Stimulated activated memory B cell treated with anti-CD40 and anti-IgM and Interleukin-4, amounts not matched to agents 10 μg/mL and 1 μg/mL and 100 μg/mL, for 72 hours (primary cell): Measurements from ENCODE around the gene CCDC3.
"Not testable (repeated sequence)": the region's sequence is repeated elsewhere in the genome, so short reads cannot be mapped to it uniquely, and the experiment has no call there.

ENCODE experiments used
- ATAC-seq: fragments of 150-1000 bp; cut with Tn5 transposase; 2 replicates; pipeline ENCODE4 v1.10.0; 2021
- H3K27ac Mint-ChIP-seq: one replicate; pipeline ENCODE4 v1.8.0; 2022; ENCODE audit warnings: mild to moderate bottlenecking, mixed read lengths
- H3K27me3 Mint-ChIP-seq: one replicate; pipeline ENCODE4 v1.8.0; 2022; ENCODE audit warnings: mixed read lengths
- H3K36me3 Mint-ChIP-seq: one replicate; pipeline ENCODE4 v1.8.0; 2022; ENCODE audit warnings: mixed read lengths
- H3K4me1 Mint-ChIP-seq: one replicate; pipeline ENCODE4 v1.8.0; 2022; ENCODE audit warnings: mixed read lengths
- H3K4me3 Mint-ChIP-seq: one replicate; pipeline ENCODE4 v1.8.0; 2022; ENCODE audit warnings: mild to moderate bottlenecking, moderate library complexity, mixed read lengths
- H3K9me3 Mint-ChIP-seq: one replicate; pipeline ENCODE4 v1.8.0; 2022; ENCODE audit warnings: mixed read lengths

The CCDC3 gene

GRCh38 chr10:13018171-13018570, 16.7 kb upstream of the CCDC3 start:
- Mint-ChIP-seq H3K27me3 (peaks cover 31% of the 10 kb centered on the region), H3K36me3 (no peaks in the 10 kb centered on the region), H3K9me3 (peaks cover 6% of the 10 kb centered on the region), H3K27ac (no peak overlapping the region), H3K4me1 (peaks cover 7% of the 10 kb centered on the region), H3K4me3 (no peak overlapping the region)
- ATAC-seq: no peak

DNA sequence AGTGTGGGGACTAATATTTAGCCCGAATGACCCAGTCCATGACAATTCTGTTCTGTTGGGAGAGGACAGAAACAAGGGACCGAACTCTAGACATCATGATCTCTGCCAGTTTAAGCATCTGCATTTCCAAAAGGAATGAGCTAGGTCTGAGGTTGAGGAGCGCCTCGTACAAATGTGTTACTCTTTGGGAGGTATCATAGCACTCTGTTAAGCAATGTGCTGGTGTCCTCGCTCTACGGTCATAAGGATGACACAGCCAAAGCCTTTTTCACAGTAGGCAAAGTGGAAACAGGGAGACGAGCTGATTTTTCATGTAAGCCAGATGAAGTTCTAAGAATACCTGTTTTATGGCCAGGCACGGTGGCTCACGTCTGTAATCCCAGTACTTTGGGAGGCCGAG, 15.4 kb upstream of the CCDC3 start:
- peaks cover 31% of the 10 kb centered on the region for H3K27me3 Mint-ChIP-seq
- H3K36me3 Mint-ChIP-seq: no peaks in the 10 kb centered on the region
- no peak overlapping the region for H3K4me3 Mint-ChIP-seq
- H3K27ac Mint-ChIP-seq: no peak overlapping the region
- no peak for ATAC-seq
- H3K9me3 Mint-ChIP-seq: peaks cover 3% of the 10 kb centered on the region
- H3K4me1 Mint-ChIP-seq: peaks cover 7% of the 10 kb centered on the region

GRCh38 chr10:13016426-13016825, 14.9 kb upstream of the CCDC3 start:
- no peaks in the 10 kb centered on the region for H3K36me3 Mint-ChIP-seq
- no peak for ATAC-seq
- no peak overlapping the region for H3K4me3 Mint-ChIP-seq
- H3K27ac Mint-ChIP-seq: no peak overlapping the region
- peaks cover 3% of the 10 kb centered on the region for H3K9me3 Mint-ChIP-seq
- H3K4me1 Mint-ChIP-seq: peaks cover 7% of the 10 kb centered on the region
- H3K27me3 Mint-ChIP-seq: peaks cover 31% of the 10 kb centered on the region

DNA sequence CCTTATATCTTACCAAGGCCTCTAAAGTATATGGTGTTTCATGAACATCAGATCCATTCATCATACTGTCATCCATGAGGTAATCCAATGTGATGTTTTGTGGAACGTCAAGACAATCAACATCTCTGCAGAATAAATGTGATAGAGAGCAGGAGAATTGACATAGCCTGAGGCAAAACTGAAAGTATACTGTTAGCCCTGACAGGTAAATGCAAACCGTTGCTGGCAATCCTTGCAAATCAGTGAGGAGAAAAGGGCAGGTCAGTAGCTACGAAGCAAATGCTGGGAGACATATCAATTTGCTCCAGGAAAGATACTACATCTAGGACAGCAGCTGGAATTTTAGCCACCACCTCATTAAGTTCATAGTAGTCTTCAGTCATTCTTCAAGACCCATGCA, 4.5 kb upstream of the CCDC3 start:
- peaks cover 77% of the 10 kb centered on the region for H3K27me3 Mint-ChIP-seq
- no peaks in the 10 kb centered on the region for H3K36me3 Mint-ChIP-seq
- H3K4me3 Mint-ChIP-seq: no peak overlapping the region
- no peak overlapping the region for H3K27ac Mint-ChIP-seq
- peaks cover 7% of the 10 kb centered on the region for H3K4me1 Mint-ChIP-seq
- ATAC-seq: no peak
- H3K9me3 Mint-ChIP-seq: no peaks in the 10 kb centered on the region

DNA sequence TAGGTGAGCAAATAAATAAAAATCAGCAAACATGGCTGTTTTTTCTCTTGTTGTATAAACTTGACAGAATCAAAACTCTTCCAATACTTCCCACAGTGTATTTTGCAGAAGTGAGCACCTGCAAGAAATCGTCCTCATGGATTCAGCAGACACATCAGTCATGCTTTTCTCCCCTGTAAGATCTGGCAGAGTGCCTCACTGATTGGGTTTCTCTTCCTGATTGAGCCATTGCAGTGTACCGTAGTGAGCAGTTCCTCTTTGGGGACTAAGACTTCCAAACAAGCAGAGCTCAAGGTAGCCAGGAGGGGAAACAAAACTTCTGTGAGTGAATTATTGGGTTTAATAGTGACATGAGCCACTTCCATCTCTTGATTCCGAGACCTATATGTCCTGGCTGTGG, 2.2 kb upstream of the CCDC3 start:
- Mint-ChIP-seq H3K27ac (no peak overlapping the region), H3K4me1 (peaks cover 11% of the 10 kb centered on the region), H3K36me3 (no peaks in the 10 kb centered on the region), H3K4me3 (no peak overlapping the region), H3K9me3 (no peaks in the 10 kb centered on the region), H3K27me3 (peaks cover 86% of the 10 kb centered on the region)
- ATAC-seq: no peak

DNA sequence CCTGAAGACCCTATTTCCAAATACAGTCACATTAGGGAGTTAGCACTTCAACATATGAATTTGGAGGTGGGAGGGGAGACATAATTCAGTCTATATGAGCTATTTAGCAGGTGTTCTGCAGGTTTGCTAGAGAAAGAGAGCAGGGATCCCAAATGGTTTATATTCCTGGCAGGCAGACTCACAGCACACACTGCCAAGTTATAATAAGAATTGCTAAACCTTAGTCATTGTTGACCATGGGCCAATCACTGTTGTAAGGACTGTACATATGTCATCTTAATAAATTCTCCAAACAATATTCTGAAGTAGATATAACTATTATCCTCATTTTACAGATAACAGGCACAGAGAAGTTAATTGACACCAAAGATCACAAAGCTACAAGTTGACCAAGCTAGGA, 1.5 kb upstream of the CCDC3 start:
- Mint-ChIP-seq H3K4me3 (no peak overlapping the region), H3K27me3 (peaks cover 87% of the 10 kb centered on the region), H3K9me3 (no peaks in the 10 kb centered on the region), H3K4me1 (peaks cover 11% of the 10 kb centered on the region), H3K27ac (no peak overlapping the region), H3K36me3 (no peaks in the 10 kb centered on the region)
- ATAC-seq: no peak

DNA sequence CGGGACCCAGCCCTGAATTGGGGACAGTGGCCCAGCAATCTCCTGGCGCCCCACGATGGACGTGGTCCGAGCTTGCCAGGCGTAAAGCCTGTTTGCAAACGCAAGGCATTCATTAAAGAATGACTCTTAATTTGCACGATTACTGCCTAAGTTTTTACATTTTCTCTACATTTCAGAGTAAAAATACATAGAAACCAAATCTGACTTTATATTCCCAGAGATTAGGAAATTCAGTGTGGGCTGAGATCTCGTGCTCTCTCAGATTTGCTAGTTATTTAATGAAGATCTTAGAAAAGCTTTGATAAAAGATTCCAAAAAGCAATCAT, 337 bp upstream of the CCDC3 start:
- Mint-ChIP-seq H3K36me3 (no peaks in the 10 kb centered on the region), H3K27me3 (peaks cover 87% of the 10 kb centered on the region), H3K9me3 (no peaks in the 10 kb centered on the region), H3K4me1 (peaks cover 11% of the 10 kb centered on the region), H3K4me3 (no peak overlapping the region), H3K27ac (no peak overlapping the region)
- ATAC-seq: no peak

GRCh38 chr10:13000431-13000830, 1.1 kb downstream of the CCDC3 start:
- Mint-ChIP-seq H3K36me3 (no peaks in the 10 kb centered on the region), H3K27ac (no peak overlapping the region), H3K4me1 (peaks cover 11% of the 10 kb centered on the region), H3K4me3 (no peak overlapping the region), H3K9me3 (no peaks in the 10 kb centered on the region), H3K27me3 (peaks cover 90% of the 10 kb centered on the region)
- ATAC-seq: no peak

GRCh38 chr10:12999849-13000248, 1.7 kb downstream of the CCDC3 start:
- no peaks in the 10 kb centered on the region for H3K36me3 Mint-ChIP-seq
- H3K4me1 Mint-ChIP-seq: peaks cover 11% of the 10 kb centered on the region
- no peaks in the 10 kb centered on the region for H3K9me3 Mint-ChIP-seq
- no peak for ATAC-seq
- H3K27ac Mint-ChIP-seq: no peak overlapping the region
- H3K27me3 Mint-ChIP-seq: peaks cover 88% of the 10 kb centered on the region
- H3K4me3 Mint-ChIP-seq: no peak overlapping the region

GRCh38 chr10:12995425-12995861, 6.1 kb downstream of the CCDC3 start:
- no peaks in the 10 kb centered on the region for H3K9me3 Mint-ChIP-seq
- no peak for ATAC-seq
- no peak overlapping the region for H3K27ac Mint-ChIP-seq
- no peaks in the 10 kb centered on the region for H3K36me3 Mint-ChIP-seq
- H3K4me3 Mint-ChIP-seq: no peak overlapping the region
- H3K27me3 Mint-ChIP-seq: peaks cover 53% of the 10 kb centered on the region
- no peaks in the 10 kb centered on the region for H3K4me1 Mint-ChIP-seq

DNA sequence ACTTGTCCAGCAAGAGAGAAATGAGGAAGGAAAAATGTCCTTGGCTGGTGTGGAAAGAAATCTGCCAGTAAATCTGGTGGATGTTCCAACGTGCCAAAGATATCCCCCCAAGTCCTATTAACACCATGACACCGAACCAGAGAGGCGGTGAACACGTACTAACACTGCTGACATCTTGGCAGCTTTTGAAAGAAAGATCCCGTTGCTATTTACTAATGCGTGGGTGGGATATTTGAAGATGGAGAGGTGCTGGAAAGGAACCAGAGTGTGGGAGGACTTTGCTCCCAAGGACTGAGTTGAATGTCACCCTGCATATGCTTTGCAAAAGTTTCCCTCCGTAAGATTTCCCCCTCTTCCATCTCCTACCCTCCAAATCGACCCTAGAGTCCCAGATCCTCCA, 7.9 kb downstream of the CCDC3 start:
- Mint-ChIP-seq H3K9me3 (no peaks in the 10 kb centered on the region), H3K27ac (no peak overlapping the region), H3K4me1 (no peaks in the 10 kb centered on the region), H3K36me3 (no peaks in the 10 kb centered on the region), H3K27me3 (peaks cover 35% of the 10 kb centered on the region), H3K4me3 (no peak overlapping the region)
- no peak for ATAC-seq

DNA sequence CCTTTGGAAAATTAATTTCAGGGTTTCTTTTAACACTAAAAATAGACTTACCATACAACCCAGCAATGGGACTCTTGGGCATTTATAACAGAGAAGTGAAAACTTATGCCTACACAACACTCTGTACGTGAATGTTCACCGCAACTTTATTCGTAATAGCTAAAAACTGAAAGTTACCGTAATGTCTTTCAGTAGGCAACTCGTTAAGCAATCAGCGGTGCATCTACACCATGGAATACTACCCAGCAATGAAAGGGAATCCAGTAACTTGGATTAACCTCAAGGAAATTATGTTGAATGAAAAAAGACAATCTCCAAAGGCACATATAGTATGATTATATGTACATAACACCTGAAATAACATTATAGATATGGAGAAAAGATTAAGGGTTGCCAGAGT, 16.2 kb downstream of the CCDC3 start:
- H3K4me1 Mint-ChIP-seq: no peaks in the 10 kb centered on the region
- no peak overlapping the region for H3K27ac Mint-ChIP-seq
- no peaks in the 10 kb centered on the region for H3K36me3 Mint-ChIP-seq
- H3K4me3 Mint-ChIP-seq: no peak overlapping the region
- H3K9me3 Mint-ChIP-seq: no peaks in the 10 kb centered on the region
- peaks cover 21% of the 10 kb centered on the region for H3K27me3 Mint-ChIP-seq
- ATAC-seq: no peak

GRCh38 chr10:12984165-12984747, 17.3 kb downstream of the CCDC3 start:
- Mint-ChIP-seq H3K27me3 (peaks cover 32% of the 10 kb centered on the region), H3K27ac (no peak overlapping the region), H3K9me3 (no peaks in the 10 kb centered on the region), H3K36me3 (no peaks in the 10 kb centered on the region), H3K4me3 (no peak overlapping the region), H3K4me1 (no peaks in the 10 kb centered on the region)
- no peak for ATAC-seq

DNA sequence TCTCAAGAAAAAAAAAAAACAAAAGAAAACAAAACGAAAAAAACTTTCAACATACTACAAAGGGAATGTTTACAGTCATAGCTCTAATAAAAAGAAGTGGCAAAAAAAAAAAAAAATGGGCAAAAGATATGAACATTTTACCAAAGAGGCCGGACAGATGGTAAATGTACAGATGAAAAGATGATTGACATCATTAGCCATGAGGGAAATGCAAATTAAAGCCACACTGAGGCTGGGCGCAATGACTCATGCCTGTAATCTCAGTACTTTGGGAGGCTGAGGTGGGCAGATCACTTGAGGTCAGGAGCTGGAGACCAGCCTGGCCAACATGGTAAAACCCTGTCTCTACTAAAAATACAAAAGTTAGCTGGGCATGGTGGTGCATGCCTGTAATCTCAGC, 17.9 kb downstream of the CCDC3 start:
- H3K36me3 Mint-ChIP-seq, H3K4me1 Mint-ChIP-seq, H3K9me3 Mint-ChIP-seq, ATAC-seq, H3K4me3 Mint-ChIP-seq, H3K27ac Mint-ChIP-seq: not testable (repeated sequence)
- peaks cover 39% of the 10 kb centered on the region for H3K27me3 Mint-ChIP-seq

DNA sequence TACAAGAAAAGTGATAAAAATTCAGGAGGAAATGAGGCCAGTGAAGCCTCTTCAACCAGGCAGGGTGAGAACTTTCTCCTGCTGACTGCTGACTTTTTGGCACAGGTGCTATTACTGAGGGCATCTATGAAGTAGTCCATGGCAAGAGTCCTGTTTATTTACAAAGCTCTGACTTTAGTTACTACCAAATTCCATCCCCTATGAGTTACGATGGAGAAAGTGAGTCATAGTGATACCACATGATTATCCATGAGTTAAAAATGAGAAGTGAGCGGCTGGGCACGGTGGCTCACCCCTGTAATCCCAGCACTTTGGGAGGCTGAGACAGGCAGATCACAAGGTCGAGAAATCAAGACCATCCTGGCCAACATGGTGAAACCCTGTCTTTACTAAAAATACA, 19.9 kb downstream of the CCDC3 start:
- Mint-ChIP-seq H3K4me3 (no peak overlapping the region), H3K9me3 (no peaks in the 10 kb centered on the region)

GRCh38 chr10:12980713-12981306, 20.7 kb downstream of the CCDC3 start:
- Mint-ChIP-seq H3K27me3 (peaks cover 59% of the 10 kb centered on the region), H3K36me3 (no peaks in the 10 kb centered on the region), H3K4me1 (no peaks in the 10 kb centered on the region), H3K9me3 (no peaks in the 10 kb centered on the region), H3K27ac (no peak overlapping the region), H3K4me3 (no peak overlapping the region)
- ATAC-seq: no peak

More for the DNA sequence above, 19.9 kb downstream of the CCDC3 start:
- Mint-ChIP-seq H3K36me3 (no peaks in the 10 kb centered on the region), H3K27me3 (peaks cover 51% of the 10 kb centered on the region), H3K27ac (no peak overlapping the region), H3K4me1 (no peaks in the 10 kb centered on the region)
- no peak for ATAC-seq
